HepG2 (cell line): Measurements from ENCODE around the gene NUFIP2. TPM values are rescaled to one million over a fixed set of nuclear protein-coding genes. Genes with fewer than 3 reads are reported as not detected.
A peak's percentile ranks its signal among the peaks of the same experiment; 100 is the strongest.

ENCODE experiments used
- ARNTL ChIP-seq: sonication (generic); formaldehyde crosslinking; IDR thresholded peaks from 2 replicates; pipeline ENCODE4 v1.4.0; 2020; ENCODE audit warnings: mild to moderate bottlenecking, missing genetic modification reagents
- DNMT3B ChIP-seq: conservative IDR thresholded peaks from 2 replicates; pipeline ENCODE4 v1.6.1; 2016; ENCODE audit warnings: missing biosample characterization, control low read depth
- DR1 ChIP-seq: sonication (generic); formaldehyde crosslinking; IDR thresholded peaks from 2 replicates; pipeline ENCODE4 v1.8.0; 2021; ENCODE audit warnings: mild to moderate bottlenecking, missing genetic modification reagents, inconsistent platforms
- ETV5 ChIP-seq: IDR thresholded peaks from 2 replicates; pipeline ENCODE4 v1.6.1; 2018; ENCODE audit warnings: missing biosample characterization, missing genetic modification reagents, inconsistent platforms, borderline replicate concordance
- HMGA1 ChIP-seq: sonication (generic); formaldehyde crosslinking; conservative IDR thresholded peaks from 2 replicates; pipeline ENCODE4 v1.4.0; 2020; ENCODE audit warnings: missing genetic modification reagents
- HNF4A ChIP-seq: sonication (generic); formaldehyde crosslinking; IDR thresholded peaks from 2 replicates; pipeline ENCODE4 v1.4.0; 2020; ENCODE audit warnings: missing genetic modification reagents
- HOXA5 ChIP-seq: sonication (generic); formaldehyde crosslinking; IDR thresholded peaks from 2 replicates; pipeline ENCODE4 v1.4.0; 2020; ENCODE audit warnings: missing genetic modification reagents
- KDM4B ChIP-seq: sonication (generic); formaldehyde crosslinking; IDR thresholded peaks from 2 replicates; pipeline ENCODE4 v1.4.0; 2020; ENCODE audit warnings: missing genetic modification reagents
- MED1 ChIP-seq: sonication (generic); formaldehyde crosslinking; IDR thresholded peaks from 2 replicates; pipeline ENCODE4 v1.4.0; 2020; ENCODE audit warnings: missing genetic modification reagents
- MIXL1 ChIP-seq: IDR thresholded peaks from 2 replicates; pipeline ENCODE4 v1.6.1; 2016
- RAD21 ChIP-seq: fragments of 450-650 bp; formaldehyde crosslinking; IDR thresholded peaks from 2 replicates; pipeline ENCODE4 v1.5.0; 2020; ENCODE audit warnings: mild to moderate bottlenecking
- RARG ChIP-seq: sonication (generic); formaldehyde crosslinking; IDR thresholded peaks from 2 replicates; pipeline ENCODE4 v1.4.0; 2020; ENCODE audit warnings: low read depth, mild to moderate bottlenecking, missing genetic modification reagents
- RELA ChIP-seq: sonication (generic); formaldehyde crosslinking; IDR thresholded peaks from 2 replicates; pipeline ENCODE4 v1.4.0; 2020; ENCODE audit warnings: missing genetic modification reagents
- RXRB ChIP-seq: IDR thresholded peaks from 2 replicates; pipeline ENCODE4 v1.6.1; 2016; ENCODE audit warnings: borderline replicate concordance, missing genetic modification reagents, missing compliant biosample characterization
- SIN3A ChIP-seq: IDR thresholded peaks from 2 replicates; pipeline ENCODE4 v1.6.1; 2011; ENCODE audit warnings: low read depth, mild to moderate bottlenecking, control low read depth, low read length, borderline replicate concordance
- SMC3 ChIP-seq: IDR thresholded peaks from 2 replicates; pipeline ENCODE4 v1.6.1; 2011; ENCODE audit warnings: low read length, improper control_type of control experiment
- SP140L ChIP-seq: sonication (generic); formaldehyde crosslinking; IDR thresholded peaks from 2 replicates; pipeline ENCODE4 v1.4.0; 2020; ENCODE audit warnings: missing genetic modification reagents, borderline replicate concordance
- SRSF1 ChIP-seq: fragments of 200-400 bp; formaldehyde crosslinking; optimal IDR thresholded peaks from 2 replicates; pipeline ENCODE3; 2017; ENCODE audit warnings: mild to moderate bottlenecking, low read depth, low read length, moderate library complexity
- TCF12 ChIP-seq, 2 experiments: fragments of 450-650 bp in 1 of 2; sonication (generic) in 1 of 2; formaldehyde crosslinking in 1 of 2; IDR thresholded peaks; 2 replicates each; pipeline versions ENCODE4 v1.6.1 to v1.8.0; 2017 to 2022; ENCODE audit warnings: antibody characterized with exemption in 1 of 2, mild to moderate bottlenecking in 1 of 2, missing genetic modification reagents in 1 of 2, moderate library complexity in 1 of 2
- TEAD2 ChIP-seq: sonication (generic); formaldehyde crosslinking; IDR thresholded peaks from 2 replicates; pipeline ENCODE4 v1.9.0; 2021; ENCODE audit warnings: missing genetic modification reagents
- THAP11 ChIP-seq: IDR thresholded peaks from 2 replicates; pipeline ENCODE4 v1.6.1; 2016; ENCODE audit warnings: missing biosample characterization, missing genetic modification reagents
- ZBTB7A ChIP-seq: sonication (generic); formaldehyde crosslinking; IDR thresholded peaks from 2 replicates; pipeline ENCODE4 v1.8.0; 2022; ENCODE audit warnings: mild to moderate bottlenecking, missing genetic modification reagents
- ZFX ChIP-seq: sonication (generic); formaldehyde crosslinking; IDR thresholded peaks from 2 replicates; pipeline ENCODE4 v1.4.0; 2020; ENCODE audit warnings: mild to moderate bottlenecking, low read depth, missing genetic modification reagents, moderate library complexity
- ZNF205 ChIP-seq: IDR thresholded peaks from 2 replicates; pipeline ENCODE4 v1.6.1; 2018; ENCODE audit warnings: missing biosample characterization, missing genetic modification reagents
- ZNF317 ChIP-seq: sonication (generic); formaldehyde crosslinking; IDR thresholded peaks from 2 replicates; pipeline ENCODE4 v1.5.0; 2020; ENCODE audit warnings: mild to moderate bottlenecking, missing genetic modification reagents
- ZNF547 ChIP-seq: sonication (generic); formaldehyde crosslinking; IDR thresholded peaks from 2 replicates; pipeline ENCODE4 v1.5.1; 2020; ENCODE audit warnings: mild to moderate bottlenecking, missing genetic modification reagents
- ZNF569 ChIP-seq: sonication (generic); formaldehyde crosslinking; IDR thresholded peaks from 2 replicates; pipeline ENCODE4 v1.5.0; 2020; ENCODE audit warnings: mild to moderate bottlenecking, missing genetic modification reagents, moderate library complexity, borderline replicate concordance
- ZNF629 ChIP-seq: sonication (generic); formaldehyde crosslinking; conservative IDR thresholded peaks from 2 replicates; pipeline ENCODE4 v1.5.0; 2020; ENCODE audit warnings: missing genetic modification reagents
- ZNF678 ChIP-seq: sonication (generic); formaldehyde crosslinking; IDR thresholded peaks from 2 replicates; pipeline ENCODE4 v1.4.0; 2020; ENCODE audit warnings: mild to moderate bottlenecking, missing genetic modification reagents
- polyA plus RNA-seq, 8 experiments: library from polyadenylated mRNA; depleted of rRNA in 3 of 8; stranded (reverse) in 7 of 8; unstranded in 1 of 8; fragments of >200 nt; fragmentation: Illumina TruSeq in 4 of 8; extraction: Trizol in 4 of 8; gene quantifications; 2 replicates each; pipeline versions ENCODE4 v1.2.1 to v1.2.3, GENCODE V29; 2011 to 2016; ENCODE audit warnings: low read depth in 4 of 8, missing spikeins in 1 of 8, mixed read lengths in 1 of 8; ENCODE audit not compliant: insufficient read depth in 1 of 8
- total RNA-seq, 5 experiments: library from RNA; depleted of rRNA; stranded (reverse); fragments of >200 nt; fragmentation: Illumina TruSeq; extraction: Trizol; gene quantifications; 2 replicates each; pipeline ENCODE4 v1.2.3, GENCODE V29; 2016; ENCODE audit warnings: low read depth in 1 of 5
- TF ChIP-seq, protein P1 (sequence below): sonication (generic); formaldehyde crosslinking; IDR thresholded peaks from 2 replicates; pipeline ENCODE4 v1.5.0; 2020; ENCODE audit warnings: mild to moderate bottlenecking, missing genetic modification reagents, moderate library complexity
- TF ChIP-seq, protein P2 (sequence below): sonication (generic); formaldehyde crosslinking; IDR thresholded peaks from 2 replicates; pipeline ENCODE4 v1.4.0; 2020; ENCODE audit warnings: missing genetic modification reagents
- TF ChIP-seq, protein P3 (sequence below): IDR thresholded peaks from 2 replicates; pipeline ENCODE4 v1.6.1; 2016; ENCODE audit warnings: low read depth, borderline replicate concordance

Gene NUFIP2
- total and polyA plus RNA-seq, 2 of the 13 experiments (the other 11 are each of a cell fraction or from before 2014, with no cell fraction given) = 10.3 to 30.8 TPM

DNA sequence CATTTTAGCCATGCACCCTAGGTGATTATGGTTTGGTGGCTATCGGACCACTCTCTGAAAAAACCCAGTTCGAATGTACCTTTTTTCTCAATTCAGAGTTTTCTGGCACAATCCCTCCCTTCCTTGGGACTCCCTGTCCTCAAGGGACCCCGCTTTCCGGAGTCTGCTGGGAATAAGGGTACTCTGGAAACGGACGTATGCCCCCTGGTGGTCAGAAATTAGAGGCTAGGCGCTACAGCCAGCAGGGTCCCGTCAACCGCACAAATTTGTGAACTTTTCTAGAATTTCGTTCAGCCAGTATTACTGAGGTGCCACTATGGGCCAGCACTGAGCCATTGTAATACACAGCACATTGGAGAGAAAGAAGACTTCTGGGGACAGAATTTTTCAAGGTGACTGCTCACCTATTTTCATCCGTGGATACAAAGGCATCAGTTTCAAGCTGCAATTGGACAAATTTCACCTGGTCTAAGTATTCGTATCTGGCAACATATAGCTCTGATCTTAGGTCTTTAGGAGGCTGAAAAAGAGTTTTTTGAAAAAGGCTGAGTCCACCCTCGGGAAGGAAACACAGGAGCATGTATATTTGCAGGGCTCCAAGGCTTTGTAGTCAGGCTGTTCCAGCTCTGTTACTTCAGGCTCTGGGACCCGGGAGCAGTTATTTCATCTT lies 74.4 kb downstream of the NUFIP2 start (continued):
- TF ChIP-seq ETV5 (CRISPR knock-in tag) = peak; percentile 56; the same call in 1 of the 2 replicates
- TF ChIP-seq ZBTB7A (CRISPR knock-in tag) = no peak
- no peak for TF ChIP-seq DR1 (CRISPR knock-in tag)
- TF ChIP-seq HMGA1 = no peak
- TF ChIP-seq TCF12 (IDR thresholded peaks at IDR 0.05) = no peak
- no peak for TF ChIP-seq TCF12 (CRISPR knock-in tag; IDR thresholded peaks at IDR 0.05)
- TF ChIP-seq RAD21 = peak; percentile 74
- 0 out of 2 replicates have a peak, but pooled peaks have one; percentile 35 for TF ChIP-seq ZNF547 (CRISPR knock-in tag)
- TF ChIP-seq ZFX (CRISPR knock-in tag) = 0 out of 2 replicates have a peak, but pooled peaks have one; percentile 16
- TF ChIP-seq KDM4B (CRISPR knock-in tag) = 0 out of 2 replicates have a peak, but pooled peaks have one; percentile 36
- TF ChIP-seq ZNF317 (CRISPR knock-in tag) = no peak
- no peak for TF ChIP-seq RARG
- no peak for TF ChIP-seq RELA
- TF ChIP-seq, protein P1, sequence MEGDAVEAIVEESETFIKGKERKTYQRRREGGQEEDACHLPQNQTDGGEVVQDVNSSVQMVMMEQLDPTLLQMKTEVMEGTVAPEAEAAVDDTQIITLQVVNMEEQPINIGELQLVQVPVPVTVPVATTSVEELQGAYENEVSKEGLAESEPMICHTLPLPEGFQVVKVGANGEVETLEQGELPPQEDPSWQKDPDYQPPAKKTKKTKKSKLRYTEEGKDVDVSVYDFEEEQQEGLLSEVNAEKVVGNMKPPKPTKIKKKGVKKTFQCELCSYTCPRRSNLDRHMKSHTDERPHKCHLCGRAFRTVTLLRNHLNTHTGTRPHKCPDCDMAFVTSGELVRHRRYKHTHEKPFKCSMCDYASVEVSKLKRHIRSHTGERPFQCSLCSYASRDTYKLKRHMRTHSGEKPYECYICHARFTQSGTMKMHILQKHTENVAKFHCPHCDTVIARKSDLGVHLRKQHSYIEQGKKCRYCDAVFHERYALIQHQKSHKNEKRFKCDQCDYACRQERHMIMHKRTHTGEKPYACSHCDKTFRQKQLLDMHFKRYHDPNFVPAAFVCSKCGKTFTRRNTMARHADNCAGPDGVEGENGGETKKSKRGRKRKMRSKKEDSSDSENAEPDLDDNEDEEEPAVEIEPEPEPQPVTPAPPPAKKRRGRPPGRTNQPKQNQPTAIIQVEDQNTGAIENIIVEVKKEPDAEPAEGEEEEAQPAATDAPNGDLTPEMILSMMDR (CRISPR knock-in tag) = peak; percentile 91
- peak; percentile 63; the same call in 1 of the 2 replicates for TF ChIP-seq MIXL1
- peak; percentile 91 for TF ChIP-seq SMC3
- TF ChIP-seq, protein P2, sequence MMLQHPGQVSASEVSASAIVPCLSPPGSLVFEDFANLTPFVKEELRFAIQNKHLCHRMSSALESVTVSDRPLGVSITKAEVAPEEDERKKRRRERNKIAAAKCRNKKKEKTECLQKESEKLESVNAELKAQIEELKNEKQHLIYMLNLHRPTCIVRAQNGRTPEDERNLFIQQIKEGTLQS (CRISPR knock-in tag) = no peak
- TF ChIP-seq ZNF629 = no peak
- no peak for TF ChIP-seq TEAD2 (CRISPR knock-in tag)
- TF ChIP-seq THAP11 = 0 out of 2 replicates have a peak, but pooled peaks have one; percentile 22
- no peak for TF ChIP-seq ARNTL (CRISPR knock-in tag)
- TF ChIP-seq DNMT3B (CRISPR knock-in tag) = no peak
- TF ChIP-seq RXRB (CRISPR knock-in tag) = peak; percentile 93
- TF ChIP-seq SRSF1 = no peak
- 0 out of 2 replicates have a peak, but pooled peaks have one; percentile 35 for TF ChIP-seq HOXA5 (CRISPR knock-in tag)
- TF ChIP-seq ZNF205 (CRISPR knock-in tag) = peak; percentile 69; the same call in 1 of the 2 replicates
- TF ChIP-seq SP140L = no peak
- TF ChIP-seq ZNF678 (CRISPR knock-in tag) = no peak
- TF ChIP-seq SIN3A = no peak
- TF ChIP-seq HNF4A (CRISPR knock-in tag) = no peak
- TF ChIP-seq MED1 (CRISPR knock-in tag) = peak; percentile 44; the same call in 1 of the 2 replicates
- no peak for TF ChIP-seq ZNF569 (CRISPR knock-in tag)
- TF ChIP-seq, protein P3, sequence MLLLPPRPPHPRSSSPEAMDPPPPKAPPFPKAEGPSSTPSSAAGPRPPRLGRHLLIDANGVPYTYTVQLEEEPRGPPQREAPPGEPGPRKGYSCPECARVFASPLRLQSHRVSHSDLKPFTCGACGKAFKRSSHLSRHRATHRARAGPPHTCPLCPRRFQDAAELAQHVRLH (CRISPR knock-in tag) = peak; percentile 56; the same call in 1 of the 2 replicates
